Stimulated activated CD4-positive, alpha-beta T cell treated with anti-CD3 and anti-CD28 coated beads, TNF-alpha, amount 100 ng/mL, for 24 hours (primary cell): Measurements from ENCODE around the gene CWF19L2.
"Not testable (repeated sequence)": the region's sequence is repeated elsewhere in the genome, so short reads cannot be mapped to it uniquely, and the experiment has no call there.

ENCODE experiments used
- DNase-seq, 3 experiments: peaks; one replicate each; pipeline ENCODE4 v3.0.0-alpha.2; 2020; ENCODE audit warnings: low read depth in 3 of 3

The CWF19L2 gene

DNA sequence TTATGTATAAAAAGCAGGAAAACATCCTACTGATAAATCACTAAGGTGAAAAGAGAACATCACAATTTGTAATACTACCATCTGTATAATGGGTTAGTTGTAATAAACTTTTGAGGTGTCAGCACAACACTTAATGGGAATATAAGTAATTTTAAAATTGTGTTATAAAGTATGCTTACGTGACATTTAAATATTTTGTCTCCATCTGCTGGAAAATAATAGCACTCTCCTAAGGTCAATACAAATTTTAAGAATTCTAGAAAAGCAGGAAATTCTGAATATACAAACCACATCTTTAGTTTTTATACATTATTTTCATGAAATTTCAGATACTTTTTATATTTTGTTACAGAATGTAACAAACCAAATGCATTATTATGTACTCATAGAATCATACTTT, 19.5 kb downstream of the CWF19L2 start:
- no peak for DNase-seq

DNA sequence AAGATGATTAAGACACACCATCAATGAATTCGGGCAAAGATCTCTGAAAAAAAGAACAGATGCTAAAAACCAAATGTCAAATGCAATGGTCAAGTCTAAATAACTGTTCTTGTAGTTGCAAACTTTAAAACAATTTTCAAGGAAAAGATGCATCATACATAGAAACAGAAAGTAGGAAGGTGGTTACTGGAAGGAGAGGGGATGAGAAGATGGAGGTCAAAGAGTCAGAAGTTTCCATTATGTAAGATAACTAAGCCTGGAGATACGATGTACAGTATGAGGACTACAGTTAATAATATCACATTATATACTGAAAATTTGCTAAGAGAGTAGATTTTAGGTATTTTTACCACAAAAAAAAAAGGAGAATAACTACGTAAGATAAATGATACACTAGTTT, 27.1 kb downstream of the CWF19L2 start:
- DNase-seq = no peak

DNA sequence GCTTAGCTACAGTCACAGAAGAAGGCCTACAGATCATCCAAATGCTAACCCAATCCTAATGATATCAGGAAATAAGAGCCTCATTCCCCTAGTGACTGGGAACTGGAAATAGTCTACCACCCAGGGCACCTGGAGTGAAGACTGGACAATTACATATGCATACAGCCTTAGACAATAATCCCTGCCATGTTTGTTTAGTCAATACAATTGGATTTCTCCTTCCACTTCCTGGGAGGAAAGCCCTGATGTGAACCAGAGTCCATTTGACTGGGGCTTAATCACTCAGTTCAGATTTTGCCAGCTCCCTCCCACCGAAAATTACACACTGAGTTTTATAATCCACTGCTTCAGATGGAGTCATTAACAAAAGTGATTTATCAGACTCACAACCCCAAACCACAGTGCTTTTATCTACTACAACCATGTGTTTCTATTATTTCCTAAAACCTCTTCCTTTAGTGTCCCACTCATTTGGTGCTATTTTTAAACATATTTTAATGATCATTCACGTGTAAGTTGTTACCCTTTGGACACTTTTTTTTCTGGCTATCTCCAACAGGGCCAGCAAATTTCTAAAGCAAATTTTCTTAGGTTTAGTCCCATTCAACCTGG, 29.9 kb downstream of the CWF19L2 start:
- DNase-seq = no peak

DNA sequence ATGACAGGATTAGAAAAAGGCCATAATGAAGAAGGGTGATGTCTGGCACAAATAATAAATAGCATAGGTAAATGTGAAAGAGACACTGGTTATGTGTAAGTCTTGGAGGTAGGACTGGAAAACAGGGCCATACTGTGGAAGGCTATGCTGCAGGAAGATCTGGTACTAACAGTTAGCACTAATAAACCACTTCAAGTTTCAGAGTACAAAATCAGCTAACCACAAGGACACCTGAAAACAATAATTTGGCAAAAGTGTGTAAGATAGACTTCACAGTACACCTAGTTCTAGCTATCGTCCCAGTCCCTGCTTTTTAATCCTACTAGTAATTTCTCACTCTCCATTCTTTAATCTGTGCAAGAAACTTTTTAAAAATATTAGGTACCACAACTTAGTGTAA, 44.3 kb downstream of the CWF19L2 start:
- no peak for DNase-seq

DNA sequence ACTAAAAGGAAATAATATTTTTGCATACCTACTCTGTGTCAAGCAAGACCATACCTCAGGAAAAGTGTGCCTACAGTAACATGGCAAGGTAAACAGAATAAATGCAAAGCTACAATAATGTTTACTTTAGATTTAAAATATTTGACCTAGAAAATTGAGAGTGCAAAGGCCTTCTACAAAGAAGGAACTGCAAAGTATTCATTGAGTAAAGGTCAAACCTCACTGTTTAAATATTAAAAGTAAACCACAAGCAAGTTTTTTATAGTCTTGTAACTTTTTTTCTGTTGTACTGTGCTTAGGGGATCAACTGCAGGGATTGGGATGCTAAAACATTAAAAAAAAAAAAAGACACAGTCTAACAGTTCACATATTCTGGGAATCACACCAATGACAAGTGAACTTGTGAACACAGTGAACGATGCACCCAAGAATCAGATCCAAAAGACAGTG, 48.8 kb downstream of the CWF19L2 start:
- no peak for DNase-seq

DNA sequence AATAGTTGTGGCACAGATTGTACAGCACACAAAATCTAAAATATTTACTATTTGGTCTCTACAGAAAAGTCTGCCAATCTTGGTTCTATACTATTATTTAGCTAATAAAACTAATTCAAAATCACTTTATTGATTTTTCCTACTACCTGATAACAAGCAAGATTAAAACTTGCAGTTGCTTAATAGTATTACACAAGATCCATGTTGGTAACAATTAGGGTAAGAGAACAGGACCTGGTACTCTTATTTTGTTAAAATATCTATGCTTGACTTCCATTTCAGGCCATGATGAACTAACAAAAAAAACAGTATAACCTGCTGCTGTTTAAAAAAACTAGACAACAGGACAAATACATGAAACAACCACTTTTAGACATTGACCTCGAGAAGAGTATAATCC, 52.4 kb downstream of the CWF19L2 start:
- DNase-seq = no peak

DNA sequence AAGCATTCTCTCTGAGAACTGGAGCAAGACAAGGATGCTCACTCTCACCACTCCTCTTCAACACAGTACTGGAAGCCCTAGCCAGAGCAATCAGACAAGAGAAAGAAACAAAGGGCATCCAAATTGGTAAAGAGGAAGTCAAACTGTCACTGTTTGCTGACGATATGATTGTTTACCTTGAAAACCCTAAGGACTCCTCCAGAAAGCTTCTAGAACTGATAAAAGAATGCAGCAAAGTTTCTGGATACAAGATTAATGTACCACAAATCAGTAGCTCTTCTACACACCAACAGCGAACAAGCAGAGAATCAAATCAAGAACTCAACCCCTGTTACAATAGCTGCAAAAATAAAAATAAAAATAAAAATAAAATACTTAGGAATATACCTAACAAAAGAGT, 56.5 kb downstream of the CWF19L2 start:
- not testable (repeated sequence) for DNase-seq

DNA sequence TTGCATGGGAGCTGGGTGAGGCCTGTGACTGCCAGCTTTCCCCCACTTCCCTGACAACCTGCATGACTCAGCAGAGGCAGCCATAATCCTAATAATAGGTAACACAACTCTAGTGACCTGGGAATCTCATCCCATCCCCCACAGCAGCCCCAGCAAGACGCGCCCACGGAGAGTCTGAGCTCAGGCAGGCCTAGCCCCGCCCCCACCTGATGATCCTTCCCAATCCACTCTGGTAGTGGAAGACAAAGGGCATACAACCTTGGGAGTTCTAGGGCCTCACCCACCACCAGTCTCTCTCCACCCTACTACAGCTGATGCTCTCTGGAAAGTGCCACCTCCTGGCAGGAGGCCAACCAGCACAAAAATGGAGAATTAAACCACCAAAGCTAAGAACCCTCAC, 60.3 kb downstream of the CWF19L2 start:
- no peak for DNase-seq

DNA sequence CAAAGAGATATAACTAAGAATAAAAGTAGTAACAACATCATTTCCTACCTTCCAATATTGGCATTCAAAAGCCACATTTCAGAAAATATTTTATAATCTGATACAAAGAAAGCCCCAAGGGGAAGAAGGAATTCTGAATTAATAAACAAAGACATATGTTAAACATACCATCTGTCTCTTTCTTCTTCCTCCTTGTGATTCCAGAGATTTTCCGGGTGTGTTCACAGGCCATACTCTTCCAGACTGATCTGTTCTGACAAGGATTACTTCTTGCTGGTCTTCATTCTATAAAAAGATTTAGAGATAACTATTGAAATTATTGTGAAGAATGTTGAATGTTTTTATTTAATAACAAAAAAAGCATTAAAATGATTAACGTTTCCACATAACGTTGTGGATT, 65.0 kb downstream of the CWF19L2 start:
- DNase-seq = no peak

DNA sequence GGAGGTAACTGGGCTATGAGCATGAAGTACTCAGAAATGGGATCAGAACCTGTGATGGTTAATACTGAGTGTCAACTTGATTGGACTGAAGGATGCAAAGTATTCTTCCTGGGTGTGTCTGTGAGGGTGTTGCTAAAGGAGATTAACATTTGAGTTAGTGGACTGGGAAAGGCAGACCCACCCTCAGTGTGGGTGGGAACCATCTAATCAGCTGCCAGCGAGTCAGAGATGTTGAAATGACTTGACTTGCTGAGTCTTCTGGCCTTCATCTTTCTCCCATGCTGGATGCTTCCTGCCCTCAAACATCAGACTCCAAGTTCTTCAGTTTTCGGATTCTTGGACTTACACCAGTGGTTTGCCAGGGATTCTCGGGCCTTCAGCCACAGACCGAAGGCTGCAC, 66.9 kb downstream of the CWF19L2 start:
- DNase-seq = not testable (repeated sequence)

DNA sequence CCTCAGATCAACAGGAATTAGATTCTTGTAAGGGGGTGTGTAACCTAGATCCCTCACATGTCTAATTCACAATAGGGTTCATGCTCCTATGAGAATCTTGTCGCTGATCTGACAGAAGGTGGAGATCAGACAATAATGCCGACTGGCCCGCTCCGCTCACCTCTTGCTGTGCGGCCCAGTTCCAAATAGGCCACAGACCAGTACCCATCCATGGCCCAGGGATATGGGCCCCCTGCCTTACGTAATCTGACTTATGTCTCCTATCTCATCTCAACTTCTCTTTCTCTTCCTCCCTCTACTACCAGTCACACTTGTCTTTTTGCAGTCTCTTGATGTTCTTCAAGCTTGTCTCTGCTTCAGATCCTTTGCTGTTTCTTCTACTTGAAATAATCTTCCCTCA, 70.0 kb downstream of the CWF19L2 start:
- no peak for DNase-seq

DNA sequence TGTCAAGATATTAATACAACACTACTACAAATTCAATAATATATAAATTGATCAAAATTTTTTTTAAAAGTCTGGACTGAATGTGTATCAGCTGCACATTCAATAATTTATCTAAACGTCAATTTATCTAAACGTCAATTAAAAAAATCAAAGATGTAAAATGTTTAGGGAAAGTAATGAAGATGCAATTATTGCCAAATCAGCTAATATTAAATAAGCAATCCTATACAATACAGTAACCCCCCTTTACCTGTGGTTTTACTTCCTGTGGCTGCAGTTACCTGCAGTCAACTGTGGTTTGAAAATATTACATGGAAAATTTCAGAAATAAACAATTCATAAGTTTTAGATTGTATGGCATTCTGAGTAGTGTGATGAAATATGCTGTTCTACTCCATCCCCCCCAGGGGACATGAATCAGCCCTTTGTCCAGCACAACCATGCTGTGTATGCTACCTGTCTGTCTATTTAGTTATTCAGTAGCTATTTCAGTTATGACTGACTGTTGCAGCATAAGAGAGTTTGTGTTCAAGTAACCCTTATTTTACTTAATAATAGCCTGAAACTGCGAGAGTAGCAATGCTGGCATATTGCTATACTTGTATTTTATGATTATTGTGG, 72.2 kb downstream of the CWF19L2 start:
- DNase-seq = no peak

DNA sequence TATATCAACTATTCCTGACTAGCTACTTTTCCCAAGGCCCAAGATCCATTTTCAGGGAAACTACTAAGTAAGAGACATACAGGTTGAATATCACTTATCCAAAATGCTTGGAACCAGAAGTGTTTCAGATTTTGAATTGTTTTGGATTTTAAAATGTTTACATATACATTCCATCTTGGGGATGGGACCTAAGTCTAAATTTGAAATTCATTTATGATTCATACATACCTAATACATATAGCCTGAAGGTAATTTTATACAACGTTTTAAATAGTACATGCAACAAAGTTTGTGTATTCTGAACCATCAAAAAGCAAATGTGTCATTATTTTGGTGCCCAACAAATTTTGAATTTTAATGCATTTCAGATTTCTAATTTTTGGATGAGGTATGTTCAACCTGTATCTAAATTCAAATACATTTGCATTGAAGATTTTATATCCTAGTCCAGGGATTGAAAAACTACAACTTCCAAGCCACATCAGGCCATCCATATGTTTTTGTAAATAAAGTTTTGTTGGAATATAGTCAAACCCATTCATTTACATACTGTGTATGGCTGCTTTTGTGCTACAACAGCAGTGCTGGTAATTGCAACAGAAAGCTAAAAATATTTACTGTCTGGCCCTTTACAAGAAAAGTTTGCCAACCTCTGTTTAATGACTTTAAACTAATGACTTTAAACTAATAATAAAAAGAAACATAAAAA, 73.3 kb downstream of the CWF19L2 start:
- DNase-seq = no peak

DNA sequence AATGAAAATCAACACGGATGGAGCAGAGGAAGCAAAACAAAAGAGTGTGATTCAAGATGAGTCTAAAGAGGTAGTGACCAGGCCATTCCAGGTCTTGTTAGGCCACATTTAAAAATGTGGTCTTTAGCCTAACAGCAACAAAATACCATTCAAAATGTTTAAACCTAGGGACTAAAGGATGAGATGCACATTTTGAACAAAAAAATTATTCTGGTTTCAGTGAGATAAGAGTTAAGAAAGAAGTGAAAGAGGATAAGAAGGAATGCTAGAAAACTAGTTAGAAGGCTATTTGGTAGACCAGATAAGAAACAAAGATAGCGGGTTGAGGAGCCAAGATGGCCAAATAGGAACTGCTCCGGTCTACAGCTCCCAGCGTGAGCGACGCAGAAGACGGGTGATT, 85.2 kb downstream of the CWF19L2 start:
- DNase-seq = no peak

DNA sequence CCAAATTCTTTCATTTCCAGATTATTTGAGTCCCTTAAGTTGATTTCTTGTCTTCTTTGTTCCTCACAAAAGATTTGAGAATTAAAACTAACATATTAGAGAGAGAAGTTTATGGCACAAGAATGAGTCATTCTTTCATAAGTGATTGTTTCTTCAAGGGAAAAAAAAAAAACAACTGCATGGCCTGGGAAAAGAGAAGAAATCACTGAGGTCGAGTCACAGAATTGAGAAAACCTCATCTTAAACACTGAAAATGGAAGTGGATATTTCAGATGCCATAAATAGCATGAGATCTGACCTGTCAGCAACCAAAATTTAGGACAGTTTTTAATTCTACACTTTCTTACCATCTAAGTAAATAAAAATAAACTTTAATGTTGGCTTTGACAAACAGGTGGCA, 87.2 kb downstream of the CWF19L2 start:
- DNase-seq = no peak

DNA sequence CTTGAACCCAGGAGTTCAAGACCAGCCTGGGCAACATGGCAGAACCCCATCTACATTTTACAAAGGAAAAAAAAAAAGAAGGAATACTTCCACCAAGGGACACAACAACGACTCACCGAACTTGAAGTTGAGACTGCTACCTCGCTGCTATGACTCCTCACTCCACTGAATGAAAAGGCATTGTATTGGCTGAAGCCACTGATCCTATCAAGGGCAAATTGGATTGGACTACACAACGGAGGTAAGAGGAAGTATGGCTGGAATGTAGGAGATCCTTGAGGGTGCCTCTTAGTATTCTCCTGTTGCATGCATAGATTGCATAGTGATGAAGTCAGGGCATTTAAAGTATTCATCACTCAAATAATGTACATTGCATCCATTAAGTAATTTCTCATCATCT, 97.9 kb downstream of the CWF19L2 start:
- DNase-seq = no peak

DNA sequence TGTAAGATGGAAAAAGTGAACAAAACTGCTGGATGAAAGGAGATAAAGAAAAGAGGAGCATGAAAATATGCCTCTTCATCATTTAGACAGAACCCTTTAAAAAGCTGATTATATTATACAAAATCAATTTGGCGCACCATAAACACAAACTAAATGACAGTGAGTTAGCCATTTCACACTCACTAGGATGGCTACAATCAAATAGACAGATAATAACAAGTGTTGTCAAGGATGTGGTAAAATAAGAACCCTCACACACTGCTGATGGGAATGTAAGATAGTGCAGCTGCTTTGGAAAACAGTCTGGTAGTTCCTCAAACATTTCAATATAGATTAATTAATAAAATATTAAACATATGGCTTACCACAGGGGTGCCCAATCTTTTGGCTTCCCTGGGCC, 99.7 kb downstream of the CWF19L2 start:
- DNase-seq = no peak

DNA sequence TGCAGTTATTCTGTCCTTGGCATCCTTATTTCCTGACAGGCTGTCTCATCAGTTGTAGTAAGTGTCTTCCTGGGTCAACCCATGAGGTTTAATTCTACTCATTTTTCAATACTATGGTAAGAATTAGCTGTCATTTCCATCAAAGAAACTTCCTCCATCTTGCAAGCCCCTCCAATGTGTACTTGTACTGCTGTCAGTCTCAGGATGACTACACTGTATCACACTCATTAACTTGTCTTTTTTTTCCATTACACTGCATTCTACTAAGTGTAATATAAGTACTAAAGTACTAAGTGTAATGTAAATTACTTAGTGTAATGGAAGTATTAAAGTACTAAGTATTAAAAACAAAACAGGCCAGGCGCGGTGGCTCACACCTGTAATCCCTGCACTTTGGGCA, 102.8 kb downstream of the CWF19L2 start:
- DNase-seq = no peak

DNA sequence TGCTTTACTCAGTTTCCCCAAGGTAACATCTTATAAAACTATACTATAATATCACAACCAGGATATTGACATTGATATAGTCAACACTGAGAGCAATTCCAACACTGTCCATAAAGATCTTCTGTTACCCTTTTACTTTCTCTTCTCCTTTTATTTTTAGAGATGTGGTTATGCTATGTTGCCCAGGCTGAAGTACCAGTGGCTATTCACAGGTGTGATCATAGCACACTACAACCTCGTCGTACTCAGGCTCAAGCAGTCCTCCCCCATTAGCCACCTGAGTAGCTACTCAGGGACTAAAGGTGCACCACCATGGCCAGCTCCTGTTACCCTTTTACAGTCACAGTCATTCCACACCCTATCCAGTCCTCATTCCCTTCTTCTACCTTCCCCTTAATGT, 119.7 kb downstream of the CWF19L2 start:
- DNase-seq = no peak

DNA sequence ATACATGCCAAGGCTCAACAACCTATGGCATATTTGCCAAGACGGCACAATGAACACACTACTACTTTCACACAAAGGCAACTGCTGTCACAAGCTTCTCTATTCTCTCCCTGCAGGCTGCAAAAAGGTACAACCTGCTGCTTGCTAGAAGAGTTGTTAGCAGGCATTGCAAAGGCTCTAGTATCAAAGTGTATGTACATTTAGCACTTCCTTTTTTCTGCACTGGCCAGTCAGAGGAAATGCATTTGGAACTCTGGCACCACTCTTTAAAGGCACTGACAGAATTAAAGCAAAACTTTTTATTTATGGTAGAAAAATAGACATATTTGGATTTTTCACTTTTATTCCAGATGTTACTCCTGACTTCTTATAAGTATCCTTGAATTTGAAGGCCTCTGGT, 125.9 kb downstream of the CWF19L2 start:
- DNase-seq = no peak

DNA sequence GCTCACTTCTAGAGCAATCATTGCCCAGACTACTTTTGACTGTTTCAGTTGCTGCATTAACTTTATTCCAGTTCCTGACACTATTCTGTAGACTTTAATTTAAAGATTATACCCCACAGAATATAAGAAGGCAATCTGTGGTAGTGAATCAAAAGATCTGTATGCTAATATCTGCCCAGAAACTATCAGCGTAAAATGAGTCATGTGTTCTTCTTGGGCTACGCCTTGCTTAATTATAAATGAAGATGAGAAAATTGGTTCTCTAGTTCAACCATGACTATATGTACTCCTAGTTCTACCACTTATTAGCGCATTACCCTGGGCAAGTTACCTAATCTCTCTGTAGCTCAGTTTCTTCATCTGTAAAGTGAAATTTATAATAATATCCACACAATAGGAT, 128.5 kb downstream of the CWF19L2 start:
- no peak for DNase-seq

DNA sequence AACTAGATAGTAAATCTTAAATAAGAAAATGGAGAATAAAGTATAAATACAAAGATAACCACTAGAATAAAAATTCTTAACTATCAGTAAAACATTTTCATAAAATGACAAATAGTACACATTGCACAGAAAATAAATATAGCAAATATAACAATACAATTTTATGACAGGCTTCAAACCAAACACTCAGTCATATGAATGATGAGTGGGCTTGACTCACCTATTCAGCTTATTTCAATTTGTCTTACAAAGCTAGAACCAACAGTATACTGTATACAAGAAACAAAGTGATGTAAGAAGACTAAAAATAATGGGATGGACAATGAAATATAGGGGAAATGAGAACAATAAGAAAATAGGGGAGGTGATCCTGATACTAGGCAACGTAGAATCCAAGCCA, 141.2 kb downstream of the CWF19L2 start:
- DNase-seq = no peak

DNA sequence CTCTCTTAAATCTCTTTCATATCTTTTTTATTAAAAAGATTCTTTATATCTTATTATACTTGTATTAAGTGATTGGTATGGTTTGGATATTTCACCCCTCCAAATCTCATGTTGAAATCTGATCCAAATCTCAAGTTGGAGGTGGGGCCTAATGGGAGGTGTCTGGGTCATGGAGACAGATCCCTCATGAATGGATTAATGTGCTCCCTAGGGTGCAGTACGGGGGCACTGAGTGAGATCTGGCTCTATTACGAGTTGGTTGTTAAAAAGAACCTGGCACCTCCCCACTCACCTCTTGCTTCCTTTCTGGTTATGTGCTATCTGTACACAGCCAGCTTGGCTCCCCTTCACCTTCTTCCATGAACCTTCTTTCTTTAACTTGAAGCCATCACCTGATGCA, 149.6 kb downstream of the CWF19L2 start:
- DNase-seq = no peak
